Liver (tissue), 9 donors: ENCODE results near the gene PTPN2. TPM values are rescaled to one million over a fixed set of nuclear protein-coding genes. Genes with fewer than 3 reads are reported as not detected.

Source experiments
- DNase-seq: peaks from one replicate; pipeline ENCODE4 v3.0.0-alpha.2; 2017; ENCODE audit warnings: low spot score
- H3K27ac ChIP-seq, 2 donors: one replicate each; pipeline ENCODE4 v1.7.0; 2013; ENCODE audit warnings: inconsistent platforms in 2 of 2, low read length in 2 of 2, control low read depth in 1 of 2, low read depth in 1 of 2, mild to moderate bottlenecking in 1 of 2
- H3K27me3 ChIP-seq, 4 donors: one replicate each; pipeline versions ENCODE4 v1.6.1 to v1.7.0; 2013; ENCODE audit warnings: low read length in 3 of 4, inconsistent platforms in 1 of 4, mild to moderate bottlenecking in 1 of 4, moderate library complexity in 1 of 4; ENCODE audit not compliant: control insufficient read depth in 4 of 4, insufficient read depth in 4 of 4
- H3K36me3 ChIP-seq, 4 donors: one replicate each; pipeline versions ENCODE4 v1.6.1 to v1.7.0; 2013; ENCODE audit warnings: low read length in 3 of 4, mild to moderate bottlenecking in 3 of 4, low read depth in 1 of 4, moderate library complexity in 1 of 4; ENCODE audit not compliant: control insufficient read depth in 4 of 4, insufficient read depth in 3 of 4
- H3K4me1 ChIP-seq, 4 donors: one replicate each; pipeline versions ENCODE4 v1.6.1 to v1.7.0; 2013; ENCODE audit warnings: low read length in 3 of 4, mild to moderate bottlenecking in 3 of 4, moderate library complexity in 1 of 4; ENCODE audit not compliant: control insufficient read depth in 4 of 4, insufficient read depth in 4 of 4
- H3K4me3 ChIP-seq, 3 donors: one replicate each; pipeline versions ENCODE4 v1.6.1 to v1.7.0; 2013; ENCODE audit warnings: low read length in 3 of 3, control low read depth in 1 of 3, low read depth in 1 of 3, mild to moderate bottlenecking in 1 of 3
- H3K9ac ChIP-seq, 2 donors: one replicate each; pipeline ENCODE4 v1.7.0; 2013; ENCODE audit warnings: low read length in 2 of 2, mild to moderate bottlenecking in 2 of 2, moderate library complexity in 2 of 2, control low read depth in 1 of 2, low read depth in 1 of 2
- H3K9me3 ChIP-seq, 4 donors: one replicate each; pipeline versions ENCODE4 v1.6.1 to v1.7.0; 2013; ENCODE audit warnings: low read length in 3 of 4; ENCODE audit not compliant: control insufficient read depth in 4 of 4
- EGR1 ChIP-seq, 2 donors: IDR thresholded peaks; 2 replicates each; pipeline ENCODE4 v1.6.1; 2016 to 2018; ENCODE audit warnings: antibody characterized with exemption in 2 of 2, low read depth in 2 of 2
- FOXA1 ChIP-seq: IDR thresholded peaks from 2 replicates; pipeline ENCODE4 v1.6.1; 2016; ENCODE audit warnings: antibody characterized with exemption
- FOXA2 ChIP-seq: IDR thresholded peaks from 2 replicates; pipeline ENCODE4 v1.6.1; 2016; ENCODE audit warnings: antibody characterized with exemption
- GABPA ChIP-seq, 2 donors: IDR thresholded peaks in 1 of 2; conservative IDR thresholded peaks in 1 of 2; 2 replicates each; pipeline ENCODE4 v1.6.1; 2016; ENCODE audit warnings: antibody characterized with exemption in 2 of 2, mild to moderate bottlenecking in 1 of 2, moderate library complexity in 1 of 2
- HNF4A ChIP-seq, 2 donors: conservative IDR thresholded peaks; 2 replicates each; pipeline ENCODE4 v1.6.1; 2016; ENCODE audit warnings: antibody characterized with exemption in 2 of 2, mild to moderate bottlenecking in 2 of 2
- HNF4G ChIP-seq: IDR thresholded peaks from 2 replicates; pipeline ENCODE4 v1.6.1; 2016; ENCODE audit warnings: antibody characterized with exemption
- JUND ChIP-seq, 2 donors: IDR thresholded peaks; 2 replicates each; pipeline ENCODE4 v1.6.1; 2016; ENCODE audit warnings: antibody characterized with exemption in 2 of 2
- NR2F2 ChIP-seq: IDR thresholded peaks from 2 replicates; pipeline ENCODE4 v1.6.1; 2016; ENCODE audit warnings: antibody characterized with exemption
- RAD21 ChIP-seq, 2 donors: IDR thresholded peaks; 2 replicates each; pipeline ENCODE4 v1.6.1; 2016; ENCODE audit warnings: antibody characterized with exemption in 2 of 2, mild to moderate bottlenecking in 2 of 2
- RXRA ChIP-seq, 2 donors: IDR thresholded peaks; 2 replicates each; pipeline ENCODE4 v1.6.1; 2017 to 2018; ENCODE audit warnings: antibody characterized with exemption in 2 of 2, mild to moderate bottlenecking in 1 of 2
- SP1 ChIP-seq: IDR thresholded peaks from 2 replicates; pipeline ENCODE4 v1.6.1; 2018; ENCODE audit warnings: antibody characterized with exemption, mild to moderate bottlenecking
- TAF1 ChIP-seq: conservative IDR thresholded peaks from 2 replicates; pipeline ENCODE4 v1.6.1; 2016; ENCODE audit warnings: antibody characterized with exemption, mild to moderate bottlenecking
- YY1 ChIP-seq: IDR thresholded peaks from 2 replicates; pipeline ENCODE4 v1.6.1; 2016; ENCODE audit warnings: antibody characterized with exemption, mild to moderate bottlenecking
- WGBS: extraction: QIAGEN DNeasy Blood & Tissue Kit; methylation state at CpG from one replicate; pipeline ENCODE4 v1.1.7; 2013; 5-methylcytosine and 5-hydroxymethylcytosine counted together
- polyA plus RNA-seq, 2 donors: library from polyadenylated mRNA; stranded (reverse) in 1 of 2; unstranded in 1 of 2; fragments of 200-250 nt in 1 of 2; fragments of >200 nt in 1 of 2; fragmentation: Nextera tagmentation in 1 of 2; extraction: Ambion mirVana in 1 of 2; gene quantifications; one replicate each; pipeline versions ENCODE4 v1.2.1 to v1.2.3, GENCODE V29; 2013 to 2015
- total RNA-seq, 2 donors: library from RNA; depleted of rRNA; stranded (reverse); fragments of >200 nt; gene quantifications; one replicate each; pipeline ENCODE4 v1.2.3, GENCODE V29; 2014
- TF ChIP-seq, protein P1 (sequence below): IDR thresholded peaks from 2 replicates; pipeline ENCODE4 v1.6.1; 2016; ENCODE audit warnings: antibody characterized with exemption, mild to moderate bottlenecking
- TF ChIP-seq, protein P2 (sequence below): IDR thresholded peaks from 2 replicates; pipeline ENCODE4 v1.6.1; 2016; ENCODE audit warnings: antibody characterized with exemption
- TF ChIP-seq, protein P3 (sequence below): fragments of 150-350 bp; IDR thresholded peaks from 2 replicates; pipeline ENCODE4 v1.5.1; 2017; ENCODE audit warnings: improper control_type of control experiment, low read depth, low read length; ENCODE audit not compliant: missing input control
- TF ChIP-seq, protein P4 (sequence below): IDR thresholded peaks from 2 replicates; pipeline ENCODE4 v1.6.1; 2016; ENCODE audit warnings: antibody characterized with exemption
- TF ChIP-seq, protein P5 (sequence below): IDR thresholded peaks from 2 replicates; pipeline ENCODE4 v1.6.1; 2016; ENCODE audit warnings: antibody characterized with exemption
- donor health status: healthy.
- donor health status: healthy.
- donor health status: healthy.
- donor health status: healthy.
- donor health status: healthy.

PTPN2 gene
- total and polyA plus RNA-seq, 4 donors: 9.2 to 21.2 (median 14.9) TPM

DNA sequence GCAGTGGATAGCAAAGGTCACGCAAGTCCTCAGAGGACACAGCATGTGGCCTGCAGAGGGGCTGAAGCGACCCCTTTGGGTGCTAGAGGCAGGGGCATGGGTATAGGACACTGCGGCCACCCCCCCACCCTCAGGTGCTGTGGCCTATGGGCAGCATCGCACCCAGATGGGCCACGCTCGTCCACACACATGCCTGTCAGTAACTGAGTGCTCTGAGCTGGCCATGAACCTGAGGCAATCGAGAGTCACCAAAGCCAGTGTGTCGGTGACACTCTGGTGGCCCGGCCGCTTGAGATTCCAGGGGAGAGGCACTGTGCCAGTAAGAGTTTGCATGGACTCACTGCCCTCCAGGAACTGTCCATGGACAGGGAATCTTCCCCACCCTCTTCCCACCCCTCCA is 22.7 kb upstream of the PTPN2 start:
- peaks cover 0 to 3% (median 0%) of the 10 kb centered on the region in 4 donors for H3K9me3 ChIP-seq
- TF ChIP-seq HNF4G (no peak), TAF1 (no peak), RXRA (IDR thresholded peaks at IDR 0.05) (no peak), RAD21 (IDR thresholded peaks at IDR 0.05) (no peak), EGR1 (IDR thresholded peaks at IDR 0.05; ENCODE audit: low read depth in 2 of 2) (no peak), FOXA1 (no peak), YY1 (no peak), SP1 (no peak), JUND (IDR thresholded peaks at IDR 0.05) (no peak), HNF4A (conservative IDR thresholded peaks at IDR 0.05) (no peak)
- TF ChIP-seq, protein P1, sequence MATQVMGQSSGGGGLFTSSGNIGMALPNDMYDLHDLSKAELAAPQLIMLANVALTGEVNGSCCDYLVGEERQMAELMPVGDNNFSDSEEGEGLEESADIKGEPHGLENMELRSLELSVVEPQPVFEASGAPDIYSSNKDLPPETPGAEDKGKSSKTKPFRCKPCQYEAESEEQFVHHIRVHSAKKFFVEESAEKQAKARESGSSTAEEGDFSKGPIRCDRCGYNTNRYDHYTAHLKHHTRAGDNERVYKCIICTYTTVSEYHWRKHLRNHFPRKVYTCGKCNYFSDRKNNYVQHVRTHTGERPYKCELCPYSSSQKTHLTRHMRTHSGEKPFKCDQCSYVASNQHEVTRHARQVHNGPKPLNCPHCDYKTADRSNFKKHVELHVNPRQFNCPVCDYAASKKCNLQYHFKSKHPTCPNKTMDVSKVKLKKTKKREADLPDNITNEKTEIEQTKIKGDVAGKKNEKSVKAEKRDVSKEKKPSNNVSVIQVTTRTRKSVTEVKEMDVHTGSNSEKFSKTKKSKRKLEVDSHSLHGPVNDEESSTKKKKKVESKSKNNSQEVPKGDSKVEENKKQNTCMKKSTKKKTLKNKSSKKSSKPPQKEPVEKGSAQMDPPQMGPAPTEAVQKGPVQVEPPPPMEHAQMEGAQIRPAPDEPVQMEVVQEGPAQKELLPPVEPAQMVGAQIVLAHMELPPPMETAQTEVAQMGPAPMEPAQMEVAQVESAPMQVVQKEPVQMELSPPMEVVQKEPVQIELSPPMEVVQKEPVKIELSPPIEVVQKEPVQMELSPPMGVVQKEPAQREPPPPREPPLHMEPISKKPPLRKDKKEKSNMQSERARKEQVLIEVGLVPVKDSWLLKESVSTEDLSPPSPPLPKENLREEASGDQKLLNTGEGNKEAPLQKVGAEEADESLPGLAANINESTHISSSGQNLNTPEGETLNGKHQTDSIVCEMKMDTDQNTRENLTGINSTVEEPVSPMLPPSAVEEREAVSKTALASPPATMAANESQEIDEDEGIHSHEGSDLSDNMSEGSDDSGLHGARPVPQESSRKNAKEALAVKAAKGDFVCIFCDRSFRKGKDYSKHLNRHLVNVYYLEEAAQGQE: no peak
- TF ChIP-seq, protein P2, sequence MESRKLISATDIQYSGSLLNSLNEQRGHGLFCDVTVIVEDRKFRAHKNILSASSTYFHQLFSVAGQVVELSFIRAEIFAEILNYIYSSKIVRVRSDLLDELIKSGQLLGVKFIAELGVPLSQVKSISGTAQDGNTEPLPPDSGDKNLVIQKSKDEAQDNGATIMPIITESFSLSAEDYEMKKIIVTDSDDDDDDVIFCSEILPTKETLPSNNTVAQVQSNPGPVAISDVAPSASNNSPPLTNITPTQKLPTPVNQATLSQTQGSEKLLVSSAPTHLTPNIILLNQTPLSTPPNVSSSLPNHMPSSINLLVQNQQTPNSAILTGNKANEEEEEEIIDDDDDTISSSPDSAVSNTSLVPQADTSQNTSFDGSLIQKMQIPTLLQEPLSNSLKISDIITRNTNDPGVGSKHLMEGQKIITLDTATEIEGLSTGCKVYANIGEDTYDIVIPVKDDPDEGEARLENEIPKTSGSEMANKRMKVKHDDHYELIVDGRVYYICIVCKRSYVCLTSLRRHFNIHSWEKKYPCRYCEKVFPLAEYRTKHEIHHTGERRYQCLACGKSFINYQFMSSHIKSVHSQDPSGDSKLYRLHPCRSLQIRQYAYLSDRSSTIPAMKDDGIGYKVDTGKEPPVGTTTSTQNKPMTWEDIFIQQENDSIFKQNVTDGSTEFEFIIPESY: no peak
- TF ChIP-seq, protein P3, sequence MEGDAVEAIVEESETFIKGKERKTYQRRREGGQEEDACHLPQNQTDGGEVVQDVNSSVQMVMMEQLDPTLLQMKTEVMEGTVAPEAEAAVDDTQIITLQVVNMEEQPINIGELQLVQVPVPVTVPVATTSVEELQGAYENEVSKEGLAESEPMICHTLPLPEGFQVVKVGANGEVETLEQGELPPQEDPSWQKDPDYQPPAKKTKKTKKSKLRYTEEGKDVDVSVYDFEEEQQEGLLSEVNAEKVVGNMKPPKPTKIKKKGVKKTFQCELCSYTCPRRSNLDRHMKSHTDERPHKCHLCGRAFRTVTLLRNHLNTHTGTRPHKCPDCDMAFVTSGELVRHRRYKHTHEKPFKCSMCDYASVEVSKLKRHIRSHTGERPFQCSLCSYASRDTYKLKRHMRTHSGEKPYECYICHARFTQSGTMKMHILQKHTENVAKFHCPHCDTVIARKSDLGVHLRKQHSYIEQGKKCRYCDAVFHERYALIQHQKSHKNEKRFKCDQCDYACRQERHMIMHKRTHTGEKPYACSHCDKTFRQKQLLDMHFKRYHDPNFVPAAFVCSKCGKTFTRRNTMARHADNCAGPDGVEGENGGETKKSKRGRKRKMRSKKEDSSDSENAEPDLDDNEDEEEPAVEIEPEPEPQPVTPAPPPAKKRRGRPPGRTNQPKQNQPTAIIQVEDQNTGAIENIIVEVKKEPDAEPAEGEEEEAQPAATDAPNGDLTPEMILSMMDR: no peak
- peaks cover 0 to 10% (median 3%) of the 10 kb centered on the region in 4 donors for H3K4me1 ChIP-seq
- H3K27ac ChIP-seq: peak overlapping the region; percentile 46
- H3K9ac ChIP-seq: no peak overlapping the region
- H3K4me3 ChIP-seq: no peak overlapping the region
- peaks cover 0 to 3% (median 0%) of the 10 kb centered on the region in 4 donors for H3K27me3 ChIP-seq
- no peaks in the 10 kb centered on the region for H3K36me3 ChIP-seq
- WGBS: 74% methylated on average over 10 of the region's 10 CpGs
- DNase-seq: no peak

DNA sequence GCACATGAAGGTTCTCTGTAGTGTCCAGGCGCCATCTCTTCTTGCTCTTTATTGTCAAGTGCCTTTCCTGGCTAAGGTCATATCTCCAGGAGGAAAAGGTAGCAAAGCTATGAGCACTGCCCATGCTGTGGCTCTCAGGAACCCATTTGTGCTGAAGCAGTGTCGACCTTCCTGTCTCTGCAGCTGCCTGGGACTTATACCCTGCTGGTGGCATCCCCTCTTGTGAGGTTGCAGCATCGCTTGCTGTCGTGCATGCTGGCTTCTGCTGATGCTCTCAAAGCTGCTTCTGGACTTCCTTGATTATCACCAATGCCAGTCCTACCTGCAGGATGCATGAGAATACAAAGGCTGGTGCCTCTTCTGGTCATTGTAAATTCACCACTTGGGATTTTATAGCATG is 22.1 kb upstream of the PTPN2 start:
- Histone ChIP-seq H3K4me3 (no peak overlapping the region), H3K9ac (no peak overlapping the region), H3K9me3 (no peaks in the 10 kb centered on the region), H3K36me3 (no peaks in the 10 kb centered on the region), H3K4me1 (peaks cover 0 to 3% (median under 1%) of the 10 kb centered on the region in 4 donors), H3K27me3 (peaks cover 0 to 3% (median 0%) of the 10 kb centered on the region in 4 donors), H3K27ac (peak overlapping the region in 1 of 2 donors; percentile 46)
- 90% methylated on average over 4 of the region's 4 CpGs for WGBS
- TF ChIP-seq, protein P4, sequence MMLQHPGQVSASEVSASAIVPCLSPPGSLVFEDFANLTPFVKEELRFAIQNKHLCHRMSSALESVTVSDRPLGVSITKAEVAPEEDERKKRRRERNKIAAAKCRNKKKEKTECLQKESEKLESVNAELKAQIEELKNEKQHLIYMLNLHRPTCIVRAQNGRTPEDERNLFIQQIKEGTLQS: no peak
- TF ChIP-seq HNF4G (no peak), TAF1 (no peak), EGR1 (IDR thresholded peaks at IDR 0.05; ENCODE audit: low read depth in 2 of 2) (no peak), RAD21 (IDR thresholded peaks at IDR 0.05) (no peak), YY1 (no peak), NR2F2 (no peak), SP1 (no peak), RXRA (IDR thresholded peaks at IDR 0.05) (no peak), FOXA2 (no peak), HNF4A (conservative IDR thresholded peaks at IDR 0.05) (no peak), GABPA (IDR thresholded peaks at IDR 0.05 in 1 of 2, conservative IDR thresholded peaks at IDR 0.05 in 1 of 2) (no peak)
- TF ChIP-seq, protein P5, sequence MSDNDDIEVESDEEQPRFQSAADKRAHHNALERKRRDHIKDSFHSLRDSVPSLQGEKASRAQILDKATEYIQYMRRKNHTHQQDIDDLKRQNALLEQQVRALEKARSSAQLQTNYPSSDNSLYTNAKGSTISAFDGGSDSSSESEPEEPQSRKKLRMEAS: no peak
- TF ChIP-seq, protein P3: no peak
- TF ChIP-seq, protein P2: no peak
- no peak for DNase-seq
